ENCODE results near the gene DGKI. TPM values are rescaled to one million over a fixed set of nuclear protein-coding genes. Genes with fewer than 3 reads are reported as not detected.

The DGKI gene
- total and polyA plus RNA-seq, 2 experiments from 2014 or later, result 0.16 to 1.0 TPM

DNA sequence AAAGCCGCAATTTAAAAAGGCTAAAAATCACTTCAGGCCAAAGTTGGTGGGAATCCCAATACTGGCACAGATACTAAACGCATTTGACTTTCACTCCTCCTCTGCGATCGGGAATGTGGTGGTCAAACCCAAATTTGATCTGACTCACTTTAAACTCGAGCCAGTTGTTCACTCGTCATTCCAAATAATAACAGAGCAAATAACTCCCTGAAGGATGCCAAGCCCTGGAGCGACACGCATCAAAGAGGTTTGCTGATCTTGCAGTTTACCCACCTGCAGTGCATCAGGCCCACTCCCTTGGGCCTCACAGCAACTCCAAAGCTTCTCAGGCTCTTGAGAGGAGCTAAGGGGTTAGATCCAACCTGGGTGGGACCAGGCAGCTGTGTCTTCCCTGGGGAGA, 515.4 kb downstream of the DGKI start:
- Mint-ChIP-seq H3K4me3 (no peak overlapping the region), H3K9me3 (no peaks in the 10 kb centered on the region), H3K36me3 (ENCODE audit: low read depth) (peaks cover 10% of the 10 kb centered on the region), H3K4me1 (peaks cover 11% of the 10 kb centered on the region; the same call in 2 of the 3 replicates), H3K27me3 (ENCODE audit: insufficient read depth, low read depth, poor library complexity) (no peaks in the 10 kb centered on the region), H3K27ac (no peak overlapping the region)
- Histone ChIP-seq H3K9me2 (ENCODE audit: insufficient read depth) (peaks cover 12% of the 10 kb centered on the region; the same call in 1 of the 2 replicates), H3K4me2 (no peak overlapping the region), H3K36me3 (ENCODE audit: insufficient read depth) (no peaks in the 10 kb centered on the region), H3K27ac (ENCODE audit: low read depth) (no peak overlapping the region), H2AFZ (no peak overlapping the region), H3K79me2 (replicated peaks; ENCODE audit: insufficient read depth) (no peaks in the 10 kb centered on the region), H3K27me3 (ENCODE audit: insufficient read depth) (no peaks in the 10 kb centered on the region), H3K4me3 (no peak overlapping the region), H3K4me1 (ENCODE audit: insufficient read depth) (0 out of 2 replicates have a peak, but pooled peaks cover 11% of the 10 kb centered on the region), H3F3A (replicated peaks; ENCODE audit: low read depth) (no peaks in the 10 kb centered on the region), H4K20me1 (replicated peaks; ENCODE audit: insufficient read depth) (no peaks in the 10 kb centered on the region)
- DNase-seq (ENCODE audit: low spot score), result no peak
- no peak for TF ChIP-seq ZNF331 (CRISPR knock-in tag; IDR thresholded peaks at IDR 0.05; ENCODE audit: low read depth)
- TF ChIP-seq POLR2AphosphoS5 (IDR thresholded peaks at IDR 0.05; ENCODE audit: low read depth), result no peak
- no peak for TF ChIP-seq ZNF114 (CRISPR knock-in tag; IDR thresholded peaks at IDR 0.05)
- TF ChIP-seq EZH2phosphoT487 (IDR thresholded peaks at IDR 0.05; ENCODE audit: unreplicated experiment), result no peak
- no peak for TF ChIP-seq STAT1 (IDR thresholded peaks at IDR 0.05; ENCODE audit: unreplicated experiment)
- TF ChIP-seq, protein P1, sequence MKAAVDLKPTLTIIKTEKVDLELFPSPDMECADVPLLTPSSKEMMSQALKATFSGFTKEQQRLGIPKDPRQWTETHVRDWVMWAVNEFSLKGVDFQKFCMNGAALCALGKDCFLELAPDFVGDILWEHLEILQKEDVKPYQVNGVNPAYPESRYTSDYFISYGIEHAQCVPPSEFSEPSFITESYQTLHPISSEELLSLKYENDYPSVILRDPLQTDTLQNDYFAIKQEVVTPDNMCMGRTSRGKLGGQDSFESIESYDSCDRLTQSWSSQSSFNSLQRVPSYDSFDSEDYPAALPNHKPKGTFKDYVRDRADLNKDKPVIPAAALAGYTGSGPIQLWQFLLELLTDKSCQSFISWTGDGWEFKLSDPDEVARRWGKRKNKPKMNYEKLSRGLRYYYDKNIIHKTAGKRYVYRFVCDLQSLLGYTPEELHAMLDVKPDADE (IDR thresholded peaks at IDR 0.05), result no peak
- TF ChIP-seq, protein P2, sequence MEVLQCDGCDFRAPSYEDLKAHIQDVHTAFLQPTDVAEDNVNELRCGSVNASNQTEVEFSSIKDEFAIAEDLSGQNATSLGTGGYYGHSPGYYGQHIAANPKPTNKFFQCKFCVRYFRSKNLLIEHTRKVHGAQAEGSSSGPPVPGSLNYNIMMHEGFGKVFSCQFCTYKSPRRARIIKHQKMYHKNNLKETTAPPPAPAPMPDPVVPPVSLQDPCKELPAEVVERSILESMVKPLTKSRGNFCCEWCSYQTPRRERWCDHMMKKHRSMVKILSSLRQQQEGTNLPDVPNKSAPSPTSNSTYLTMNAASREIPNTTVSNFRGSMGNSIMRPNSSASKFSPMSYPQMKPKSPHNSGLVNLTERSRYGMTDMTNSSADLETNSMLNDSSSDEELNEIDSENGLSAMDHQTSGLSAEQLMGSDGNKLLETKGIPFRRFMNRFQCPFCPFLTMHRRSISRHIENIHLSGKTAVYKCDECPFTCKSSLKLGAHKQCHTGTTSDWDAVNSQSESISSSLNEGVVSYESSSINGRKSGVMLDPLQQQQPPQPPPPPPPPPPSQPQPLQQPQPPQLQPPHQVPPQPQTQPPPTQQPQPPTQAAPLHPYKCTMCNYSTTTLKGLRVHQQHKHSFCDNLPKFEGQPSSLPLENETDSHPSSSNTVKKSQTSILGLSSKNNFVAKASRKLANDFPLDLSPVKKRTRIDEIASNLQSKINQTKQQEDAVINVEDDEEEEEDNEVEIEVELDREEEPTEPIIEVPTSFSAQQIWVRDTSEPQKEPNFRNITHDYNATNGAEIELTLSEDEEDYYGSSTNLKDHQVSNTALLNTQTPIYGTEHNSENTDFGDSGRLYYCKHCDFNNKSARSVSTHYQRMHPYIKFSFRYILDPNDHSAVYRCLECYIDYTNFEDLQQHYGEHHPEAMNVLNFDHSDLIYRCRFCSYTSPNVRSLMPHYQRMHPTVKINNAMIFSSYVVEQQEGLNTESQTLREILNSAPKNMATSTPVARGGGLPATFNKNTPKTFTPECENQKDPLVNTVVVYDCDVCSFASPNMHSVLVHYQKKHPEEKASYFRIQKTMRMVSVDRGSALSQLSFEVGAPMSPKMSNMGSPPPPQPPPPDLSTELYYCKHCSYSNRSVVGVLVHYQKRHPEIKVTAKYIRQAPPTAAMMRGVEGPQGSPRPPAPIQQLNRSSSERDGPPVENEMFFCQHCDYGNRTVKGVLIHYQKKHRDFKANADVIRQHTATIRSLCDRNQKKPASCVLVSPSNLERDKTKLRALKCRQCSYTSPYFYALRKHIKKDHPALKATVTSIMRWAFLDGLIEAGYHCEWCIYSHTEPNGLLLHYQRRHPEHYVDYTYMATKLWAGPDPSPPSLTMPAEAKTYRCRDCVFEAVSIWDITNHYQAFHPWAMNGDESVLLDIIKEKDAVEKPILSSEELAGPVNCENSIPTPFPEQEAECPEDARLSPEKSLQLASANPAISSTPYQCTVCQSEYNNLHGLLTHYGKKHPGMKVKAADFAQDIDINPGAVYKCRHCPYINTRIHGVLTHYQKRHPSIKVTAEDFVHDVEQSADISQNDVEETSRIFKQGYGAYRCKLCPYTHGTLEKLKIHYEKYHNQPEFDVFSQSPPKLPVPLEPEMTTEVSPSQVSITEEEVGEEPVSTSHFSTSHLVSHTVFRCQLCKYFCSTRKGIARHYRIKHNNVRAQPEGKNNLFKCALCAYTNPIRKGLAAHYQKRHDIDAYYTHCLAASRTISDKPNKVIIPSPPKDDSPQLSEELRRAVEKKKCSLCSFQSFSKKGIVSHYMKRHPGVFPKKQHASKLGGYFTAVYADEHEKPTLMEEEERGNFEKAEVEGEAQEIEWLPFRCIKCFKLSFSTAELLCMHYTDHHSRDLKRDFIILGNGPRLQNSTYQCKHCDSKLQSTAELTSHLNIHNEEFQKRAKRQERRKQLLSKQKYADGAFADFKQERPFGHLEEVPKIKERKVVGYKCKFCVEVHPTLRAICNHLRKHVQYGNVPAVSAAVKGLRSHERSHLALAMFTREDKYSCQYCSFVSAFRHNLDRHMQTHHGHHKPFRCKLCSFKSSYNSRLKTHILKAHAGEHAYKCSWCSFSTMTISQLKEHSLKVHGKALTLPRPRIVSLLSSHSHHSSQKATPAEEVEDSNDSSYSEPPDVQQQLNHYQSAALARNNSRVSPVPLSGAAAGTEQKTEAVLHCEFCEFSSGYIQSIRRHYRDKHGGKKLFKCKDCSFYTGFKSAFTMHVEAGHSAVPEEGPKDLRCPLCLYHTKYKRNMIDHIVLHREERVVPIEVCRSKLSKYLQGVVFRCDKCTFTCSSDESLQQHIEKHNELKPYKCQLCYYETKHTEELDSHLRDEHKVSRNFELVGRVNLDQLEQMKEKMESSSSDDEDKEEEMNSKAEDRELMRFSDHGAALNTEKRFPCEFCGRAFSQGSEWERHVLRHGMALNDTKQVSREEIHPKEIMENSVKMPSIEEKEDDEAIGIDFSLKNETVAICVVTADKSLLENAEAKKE (CRISPR knock-in tag; IDR thresholded peaks at IDR 0.05), result no peak
- TF ChIP-seq NANOG (IDR thresholded peaks at IDR 0.05; ENCODE audit: borderline replicate concordance), result no peak
- no peak for TF ChIP-seq CTCF (conservative IDR thresholded peaks at IDR 0.05; ENCODE audit: low read depth in 2 of 2)
- TF ChIP-seq JUNB (IDR thresholded peaks at IDR 0.05; ENCODE audit: unreplicated experiment), result no peak
- TF ChIP-seq EZH2 (IDR thresholded peaks at IDR 0.05; ENCODE audit: low read depth, unreplicated experiment), result no peak
- TF ChIP-seq, protein P3, sequence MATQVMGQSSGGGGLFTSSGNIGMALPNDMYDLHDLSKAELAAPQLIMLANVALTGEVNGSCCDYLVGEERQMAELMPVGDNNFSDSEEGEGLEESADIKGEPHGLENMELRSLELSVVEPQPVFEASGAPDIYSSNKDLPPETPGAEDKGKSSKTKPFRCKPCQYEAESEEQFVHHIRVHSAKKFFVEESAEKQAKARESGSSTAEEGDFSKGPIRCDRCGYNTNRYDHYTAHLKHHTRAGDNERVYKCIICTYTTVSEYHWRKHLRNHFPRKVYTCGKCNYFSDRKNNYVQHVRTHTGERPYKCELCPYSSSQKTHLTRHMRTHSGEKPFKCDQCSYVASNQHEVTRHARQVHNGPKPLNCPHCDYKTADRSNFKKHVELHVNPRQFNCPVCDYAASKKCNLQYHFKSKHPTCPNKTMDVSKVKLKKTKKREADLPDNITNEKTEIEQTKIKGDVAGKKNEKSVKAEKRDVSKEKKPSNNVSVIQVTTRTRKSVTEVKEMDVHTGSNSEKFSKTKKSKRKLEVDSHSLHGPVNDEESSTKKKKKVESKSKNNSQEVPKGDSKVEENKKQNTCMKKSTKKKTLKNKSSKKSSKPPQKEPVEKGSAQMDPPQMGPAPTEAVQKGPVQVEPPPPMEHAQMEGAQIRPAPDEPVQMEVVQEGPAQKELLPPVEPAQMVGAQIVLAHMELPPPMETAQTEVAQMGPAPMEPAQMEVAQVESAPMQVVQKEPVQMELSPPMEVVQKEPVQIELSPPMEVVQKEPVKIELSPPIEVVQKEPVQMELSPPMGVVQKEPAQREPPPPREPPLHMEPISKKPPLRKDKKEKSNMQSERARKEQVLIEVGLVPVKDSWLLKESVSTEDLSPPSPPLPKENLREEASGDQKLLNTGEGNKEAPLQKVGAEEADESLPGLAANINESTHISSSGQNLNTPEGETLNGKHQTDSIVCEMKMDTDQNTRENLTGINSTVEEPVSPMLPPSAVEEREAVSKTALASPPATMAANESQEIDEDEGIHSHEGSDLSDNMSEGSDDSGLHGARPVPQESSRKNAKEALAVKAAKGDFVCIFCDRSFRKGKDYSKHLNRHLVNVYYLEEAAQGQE (IDR thresholded peaks at IDR 0.05; ENCODE audit: unreplicated experiment), result no peak
- TF ChIP-seq CREB1 (CRISPR knock-in tag; IDR thresholded peaks at IDR 0.05; ENCODE audit: low read depth), result no peak
- peak; percentile 50; the same call in 2 of the 3 replicates for ATAC-seq

All from GM23338 (cell line).